Mesenchymal stem cell (in vitro differentiated cells and primary cell): ENCODE results near the gene ITIH4.
A peak's percentile ranks its signal among the peaks of the same experiment; 100 is the strongest.

Experiments
- DNase-seq: peaks from one replicate; pipeline ENCODE4 v3.0.0-alpha.2; 2013
- H2AFZ ChIP-seq: one replicate; pipeline ENCODE4 v1.6.1; 2013; ENCODE audit warnings: low read depth, mild to moderate bottlenecking, control low read depth, inconsistent platforms, low read length, moderate library complexity
- H2AK5ac ChIP-seq: 2 replicates; pipeline ENCODE4 v1.6.1; 2013; ENCODE audit warnings: low read length, moderate library complexity, mild to moderate bottlenecking, inconsistent platforms; ENCODE audit not compliant: severe bottlenecking
- H2BK120ac ChIP-seq: one replicate; pipeline ENCODE4 v1.6.1; 2013; ENCODE audit warnings: low read depth, mild to moderate bottlenecking, inconsistent platforms, low read length, moderate library complexity
- H2BK12ac ChIP-seq, 2 experiments: one replicate each; pipeline ENCODE4 v1.6.1; 2013; ENCODE audit warnings: inconsistent platforms in 2 of 2, low read length in 2 of 2, mild to moderate bottlenecking in 2 of 2, moderate library complexity in 2 of 2, control low read depth in 1 of 2
- H2BK15ac ChIP-seq: one replicate; pipeline ENCODE4 v1.6.1; 2013; ENCODE audit warnings: mild to moderate bottlenecking, low read depth, inconsistent platforms; ENCODE audit not compliant: poor library complexity, severe bottlenecking
- H2BK5ac ChIP-seq: 2 replicates; pipeline ENCODE4 v1.6.1; 2013; ENCODE audit warnings: low read depth, mild to moderate bottlenecking, low read length, control low read depth, inconsistent platforms; ENCODE audit not compliant: poor library complexity, severe bottlenecking
- H3K14ac ChIP-seq, 2 experiments: one replicate each; pipeline ENCODE4 v1.6.1; 2013; ENCODE audit warnings: inconsistent platforms in 2 of 2, low read length in 2 of 2, control low read depth in 1 of 2, mild to moderate bottlenecking in 1 of 2, moderate library complexity in 1 of 2
- H3K18ac ChIP-seq, 2 experiments: one replicate each; pipeline ENCODE4 v1.6.1; 2013; ENCODE audit warnings: inconsistent platforms in 2 of 2, low read length in 2 of 2, control low read depth in 1 of 2, low read depth in 1 of 2, mild to moderate bottlenecking in 1 of 2
- H3K23ac ChIP-seq, 2 experiments: one replicate each; pipeline ENCODE4 v1.6.1; 2013; ENCODE audit warnings: inconsistent platforms in 2 of 2, low read length in 2 of 2, mild to moderate bottlenecking in 2 of 2, moderate library complexity in 2 of 2, control low read depth in 1 of 2
- H3K27ac ChIP-seq: 2 replicates; pipeline ENCODE4 v1.5.1; 2013; ENCODE audit warnings: mild to moderate bottlenecking, moderate library complexity, low read length, control low read depth, inconsistent platforms; ENCODE audit not compliant: poor library complexity, severe bottlenecking
- H3K27me3 ChIP-seq, 2 experiments: 2 replicates each; pipeline versions ENCODE4 v1.6.1 to v1.7.0; 2013; ENCODE audit warnings: low read length in 2 of 2, mild to moderate bottlenecking in 2 of 2, moderate library complexity in 2 of 2, control low read depth in 1 of 2, inconsistent platforms in 1 of 2; ENCODE audit not compliant: control insufficient read depth in 1 of 2, insufficient read depth in 1 of 2
- H3K36me3 ChIP-seq, 2 experiments: 2 replicates each; pipeline versions ENCODE4 v1.6.1 to v1.7.0; 2013; ENCODE audit warnings: low read length in 2 of 2, control low read depth in 1 of 2, inconsistent platforms in 1 of 2, low read depth in 1 of 2, mild to moderate bottlenecking in 1 of 2; ENCODE audit not compliant: insufficient read depth in 2 of 2, control insufficient read depth in 1 of 2
- H3K4ac ChIP-seq, 2 experiments: one replicate each; pipeline ENCODE4 v1.6.1; 2013; ENCODE audit warnings: inconsistent platforms in 2 of 2, low read length in 2 of 2, mild to moderate bottlenecking in 2 of 2, moderate library complexity in 2 of 2, control low read depth in 1 of 2, low read depth in 1 of 2
- H3K4me1 ChIP-seq: 2 replicates; pipeline ENCODE4 v1.6.1; 2013; ENCODE audit warnings: low read depth, low read length, control low read depth; ENCODE audit not compliant: control insufficient read depth, insufficient read depth
- H3K4me2 ChIP-seq: 2 replicates; pipeline ENCODE4 v1.6.1; 2013; ENCODE audit warnings: low read length, mild to moderate bottlenecking, inconsistent platforms; ENCODE audit not compliant: poor library complexity, severe bottlenecking
- H3K4me3 ChIP-seq, 2 experiments: 2 replicates each; pipeline versions ENCODE4 v1.5.1 to v1.7.0; 2013; ENCODE audit warnings: low read length in 2 of 2, mild to moderate bottlenecking in 2 of 2, control low read depth in 1 of 2, low read depth in 1 of 2; ENCODE audit not compliant: insufficient read depth in 1 of 2
- H3K79me1 ChIP-seq: replicated peaks from 2 replicates; pipeline ENCODE4 v1.6.1; 2013; ENCODE audit warnings: mild to moderate bottlenecking, control low read depth, low read length, inconsistent platforms; ENCODE audit not compliant: poor library complexity, severe bottlenecking
- H3K9ac ChIP-seq: 2 replicates; pipeline ENCODE4 v1.7.0; 2013; ENCODE audit warnings: mild to moderate bottlenecking, low read length, moderate library complexity
- H3K9me3 ChIP-seq: 2 replicates; pipeline ENCODE4 v1.7.0; 2013; ENCODE audit warnings: mild to moderate bottlenecking, low read length; ENCODE audit not compliant: control insufficient read depth
- H4K8ac ChIP-seq: one replicate; pipeline ENCODE4 v1.6.1; 2013; ENCODE audit warnings: inconsistent platforms, mild to moderate bottlenecking, low read length, moderate library complexity
- H4K91ac ChIP-seq: one replicate; pipeline ENCODE4 v1.6.1; 2013; ENCODE audit warnings: mild to moderate bottlenecking, low read length, inconsistent platforms
- WGBS: methylation state at CpG from one replicate; pipeline ENCODE4 v1.1.7; 2013; ENCODE audit warnings: mixed read lengths; 5-methylcytosine and 5-hydroxymethylcytosine counted together

ITIH4 gene

DNA sequence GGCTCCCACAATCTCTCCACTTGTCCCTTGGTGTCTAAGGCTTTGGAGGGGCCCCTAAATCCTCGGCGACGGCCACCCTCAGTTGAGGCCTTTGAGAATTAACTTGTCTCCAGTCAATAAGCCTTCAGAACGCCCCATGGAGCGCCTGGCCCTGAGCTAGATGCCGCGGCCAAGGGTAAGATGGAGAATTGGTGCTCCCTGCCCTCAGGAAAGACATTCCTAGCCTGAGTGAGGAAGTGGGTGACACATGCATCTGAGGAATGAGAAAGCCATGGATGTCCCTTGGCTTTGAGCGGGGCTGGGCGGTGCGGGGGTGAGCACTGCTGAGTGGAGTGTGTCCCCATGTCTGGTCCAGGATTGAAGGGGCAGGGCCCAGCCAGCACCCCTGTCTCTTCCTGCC, 13.3 kb downstream of the ITIH4 start:
- H4K91ac ChIP-seq: no peak overlapping the region
- H3K79me1 ChIP-seq: no peaks in the 10 kb centered on the region
- no peak for DNase-seq
- H3K9ac ChIP-seq: no peak overlapping the region
- no peak overlapping the region for H2BK12ac ChIP-seq
- peak overlapping the region in 1 of 2 experiments; percentile 38 for H3K14ac ChIP-seq
- peaks cover 8% of the 10 kb centered on the region for H3K4me1 ChIP-seq
- no peak overlapping the region for H4K8ac ChIP-seq
- no peak overlapping the region for H3K4ac ChIP-seq
- H2BK5ac ChIP-seq: no peak overlapping the region
- no peak overlapping the region for H3K4me3 ChIP-seq
- no peak overlapping the region for H2BK120ac ChIP-seq
- H3K9me3 ChIP-seq: no peaks in the 10 kb centered on the region
- H2AFZ ChIP-seq: no peak overlapping the region
- no peak overlapping the region for H3K23ac ChIP-seq
- peaks cover 5 to 6% of the 10 kb centered on the region in 2 experiments for H3K27me3 ChIP-seq
- no peak overlapping the region for H2BK15ac ChIP-seq
- no peak overlapping the region for H3K18ac ChIP-seq
- no peak overlapping the region for H2AK5ac ChIP-seq
- H3K36me3 ChIP-seq: no peaks in the 10 kb centered on the region
- no peak overlapping the region for H3K4me2 ChIP-seq
- 94% methylated on average over 10 of the region's 10 CpGs for WGBS
- no peak overlapping the region for H3K27ac ChIP-seq

- DNase-seq: no peak
- no peak overlapping the region for H2BK12ac ChIP-seq
- no peak overlapping the region for H2BK15ac ChIP-seq
- no peaks in the 10 kb centered on the region for H3K79me1 ChIP-seq
- H3K27ac ChIP-seq: no peak overlapping the region
- H3K4ac ChIP-seq: no peak overlapping the region
- no peak overlapping the region for H2BK120ac ChIP-seq
- no peak overlapping the region for H4K91ac ChIP-seq
- WGBS: 85% methylated on average over 10 of the region's 10 CpGs
- H3K4me2 ChIP-seq: no peak overlapping the region
- H3K9me3 ChIP-seq: no peaks in the 10 kb centered on the region
- H3K14ac ChIP-seq: no peak overlapping the region
- no peak overlapping the region for H3K4me3 ChIP-seq
- H3K18ac ChIP-seq: no peak overlapping the region
- H2BK5ac ChIP-seq: no peak overlapping the region
- no peak overlapping the region for H3K23ac ChIP-seq
- peaks cover 5 to 9% of the 10 kb centered on the region in 2 experiments for H3K27me3 ChIP-seq
- H3K36me3 ChIP-seq: no peaks in the 10 kb centered on the region
- H2AK5ac ChIP-seq: no peak overlapping the region
- H3K9ac ChIP-seq: no peak overlapping the region
- no peak overlapping the region for H4K8ac ChIP-seq
- H3K4me1 ChIP-seq: peaks cover 8% of the 10 kb centered on the region
- H2AFZ ChIP-seq: no peak overlapping the region
These were observed 13.8 kb downstream of the ITIH4 start for GRCh38 chr3:52816654-52817053.

DNA sequence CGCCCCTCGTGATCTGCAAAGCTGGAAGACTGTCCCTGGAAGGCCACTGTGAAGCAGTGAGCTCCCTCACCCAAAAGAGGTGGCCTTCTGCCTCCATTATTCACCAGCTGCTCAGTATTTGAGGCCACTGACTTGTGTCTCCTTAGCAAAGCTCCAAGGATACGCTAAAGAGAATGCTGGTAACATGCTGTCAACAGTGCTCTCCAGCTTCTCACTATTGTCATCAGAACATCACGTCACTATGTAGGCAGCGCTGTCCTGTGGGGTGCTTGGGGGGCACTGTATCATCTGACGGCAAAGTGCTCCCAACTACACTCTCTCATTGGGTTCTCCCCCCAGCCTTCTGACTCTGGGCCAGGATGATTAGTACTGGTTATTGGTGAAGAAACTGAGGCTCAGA, 14.3 kb downstream of the ITIH4 start:
- Histone ChIP-seq H2AFZ (no peak overlapping the region), H3K4me1 (peaks cover 8% of the 10 kb centered on the region), H2BK120ac (no peak overlapping the region), H2BK5ac (no peak overlapping the region), H3K4ac (no peak overlapping the region), H3K27ac (no peak overlapping the region), H2AK5ac (no peak overlapping the region), H3K9ac (no peak overlapping the region), H3K23ac (no peak overlapping the region), H3K79me1 (no peaks in the 10 kb centered on the region), H2BK15ac (no peak overlapping the region), H3K9me3 (no peaks in the 10 kb centered on the region), H3K27me3 (peaks cover 5 to 13% of the 10 kb centered on the region in 2 experiments), H3K4me3 (no peak overlapping the region), H2BK12ac (no peak overlapping the region), H3K18ac (no peak overlapping the region), H3K14ac (no peak overlapping the region), H3K36me3 (no peaks in the 10 kb centered on the region), H3K4me2 (no peak overlapping the region), H4K8ac (no peak overlapping the region), H4K91ac (no peak overlapping the region)
- no peak for DNase-seq
- WGBS: 94% methylated on average over 4 of the region's 6 CpGs

GRCh38 chr3:52813810-52814209, 16.7 kb downstream of the ITIH4 start:
- Histone ChIP-seq H3K4me2 (no peak overlapping the region), H2BK12ac (no peak overlapping the region), H3K4ac (no peak overlapping the region), H4K8ac (no peak overlapping the region), H3K9me3 (no peaks in the 10 kb centered on the region), H3K23ac (no peak overlapping the region), H3K36me3 (no peaks in the 10 kb centered on the region), H2AK5ac (no peak overlapping the region), H2BK5ac (no peak overlapping the region), H2BK15ac (no peak overlapping the region), H3K4me3 (no peak overlapping the region), H4K91ac (no peak overlapping the region), H3K18ac (no peak overlapping the region), H3K27ac (no peak overlapping the region), H2AFZ (no peak overlapping the region), H3K27me3 (peaks cover 5 to 25% of the 10 kb centered on the region in 2 experiments), H2BK120ac (no peak overlapping the region), H3K4me1 (peaks cover 4% of the 10 kb centered on the region), H3K79me1 (no peaks in the 10 kb centered on the region), H3K9ac (no peak overlapping the region), H3K14ac (no peak overlapping the region)
- WGBS: 87% methylated on average over 8 of the region's 8 CpGs
- no peak for DNase-seq
